Osteoblast (primary cell): ENCODE results near the gene PRAC1. TPM values are rescaled to one million over a fixed set of nuclear protein-coding genes. Genes with fewer than 3 reads are reported as not detected.

ENCODE experiments used
- DNase-seq: peaks from one replicate; pipeline ENCODE4 v3.0.0; 2011; ENCODE audit warnings: low spot score, mixed read lengths; ENCODE audit not compliant: insufficient read length; ENCODE audit errors: missing footprints
- H2AFZ ChIP-seq: 2 replicates; pipeline ENCODE4 v1.6.0; 2011; ENCODE audit warnings: mild to moderate bottlenecking, low read length
- H3K27ac ChIP-seq: 2 replicates; pipeline ENCODE4 v1.5.1; 2011; ENCODE audit warnings: mild to moderate bottlenecking, low read depth, low read length, moderate library complexity
- H3K27me3 ChIP-seq: 2 replicates; pipeline ENCODE4 v1.6.0; 2012; ENCODE audit warnings: mild to moderate bottlenecking, control low read depth, inconsistent platforms, low read length, moderate library complexity; ENCODE audit not compliant: insufficient read depth
- H3K36me3 ChIP-seq: 2 replicates; pipeline ENCODE4 v1.5.1; 2011; ENCODE audit warnings: mild to moderate bottlenecking, low read length, control low read depth, moderate library complexity; ENCODE audit not compliant: insufficient read depth
- H3K4me1 ChIP-seq: 2 replicates; pipeline ENCODE4 v1.5.1; 2011; ENCODE audit warnings: mild to moderate bottlenecking, low read length, control low read depth, moderate library complexity; ENCODE audit not compliant: insufficient read depth
- H3K4me2 ChIP-seq: 2 replicates; pipeline ENCODE4 v1.6.0; 2011; ENCODE audit warnings: mild to moderate bottlenecking, low read length; ENCODE audit not compliant: insufficient read depth
- H3K4me3 ChIP-seq: fragments of 200-600 bp; sonication (generic); 3 replicates; pipeline ENCODE4 v1.5.1; 2012; ENCODE audit warnings: mild to moderate bottlenecking, low read length, inconsistent platforms; ENCODE audit not compliant: insufficient read depth
- H3K79me2 ChIP-seq: 2 replicates; pipeline ENCODE4 v1.6.0; 2012; ENCODE audit warnings: mild to moderate bottlenecking, low read length, control low read depth, inconsistent platforms; ENCODE audit not compliant: insufficient read depth
- H3K9me3 ChIP-seq: 2 replicates; pipeline ENCODE4 v1.5.1; 2011; ENCODE audit warnings: low read depth, low read length, control low read depth
- H4K20me1 ChIP-seq: 2 replicates; pipeline ENCODE4 v1.6.0; 2012; ENCODE audit warnings: mild to moderate bottlenecking, low read length, control low read depth; ENCODE audit not compliant: insufficient read depth
- total RNA-seq: library from RNA; depleted of rRNA; stranded (reverse); fragments of >200 nt; gene quantifications from 2 replicates; pipeline ENCODE4 v1.2.3, GENCODE V29; 2012
- TF ChIP-seq, protein P1 (sequence below): IDR thresholded peaks from 2 replicates; pipeline ENCODE4 v1.5.1; 2011; ENCODE audit warnings: mild to moderate bottlenecking, low read depth, low read length, moderate library complexity; ENCODE audit errors: extremely low read depth

The PRAC1 gene
- 0.88 TPM in 1 of 2 replicates, not detected in the other for total RNA-seq

DNA sequence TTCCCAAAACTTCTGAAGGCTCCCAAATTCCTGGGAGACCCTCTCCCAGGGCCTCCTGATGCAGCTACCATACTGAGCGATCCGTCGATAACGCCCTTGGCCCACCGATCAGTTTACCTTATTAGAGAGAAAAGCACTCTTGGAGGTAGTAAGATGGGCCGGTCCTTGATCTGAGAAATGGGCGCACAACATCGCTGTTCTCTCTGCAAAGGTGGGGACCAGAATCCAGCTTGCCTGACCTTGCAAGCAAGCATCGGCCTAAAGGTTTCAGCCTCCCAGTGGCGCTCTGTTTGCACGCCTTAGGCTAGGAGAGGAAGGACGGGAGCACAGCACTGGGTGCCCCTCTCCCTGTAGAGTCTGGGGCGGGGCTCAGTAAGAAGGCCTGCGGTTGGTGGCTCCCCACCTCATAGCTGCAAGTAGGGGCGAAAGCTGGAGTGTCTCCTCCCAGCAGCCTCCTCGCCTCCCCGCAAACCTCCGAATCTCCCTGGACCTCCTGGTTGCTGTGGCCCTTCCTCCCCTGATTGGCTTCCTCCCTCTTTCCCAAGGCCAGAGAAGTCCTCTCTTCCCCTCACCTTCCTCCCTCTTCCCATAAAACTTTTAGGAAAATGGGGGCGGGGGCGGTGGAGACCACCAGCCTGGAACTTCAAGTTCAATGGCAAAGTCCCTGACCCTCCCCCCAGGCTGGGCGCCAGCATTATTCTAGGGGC, at the start of gene PRAC1:
Gene PRAC1 (minus strand): TSS at position 318 of the 707 bp plus-strand sequence. CDS start 126 bp downstream, at position 192.
- H4K20me1 ChIP-seq: no peaks in the 10 kb centered on the region
- DNase-seq: no peak
- no peaks in the 10 kb centered on the region for H3K9me3 ChIP-seq
- H3K79me2 ChIP-seq: no peaks in the 10 kb centered on the region
- no peak within 1 kb of the TSS for H3K4me3 ChIP-seq
- H3K27me3 ChIP-seq: peaks cover 99% of the 10 kb centered on the region
- H3K36me3 ChIP-seq: no peaks in the 10 kb centered on the region
- TF ChIP-seq, protein P1, sequence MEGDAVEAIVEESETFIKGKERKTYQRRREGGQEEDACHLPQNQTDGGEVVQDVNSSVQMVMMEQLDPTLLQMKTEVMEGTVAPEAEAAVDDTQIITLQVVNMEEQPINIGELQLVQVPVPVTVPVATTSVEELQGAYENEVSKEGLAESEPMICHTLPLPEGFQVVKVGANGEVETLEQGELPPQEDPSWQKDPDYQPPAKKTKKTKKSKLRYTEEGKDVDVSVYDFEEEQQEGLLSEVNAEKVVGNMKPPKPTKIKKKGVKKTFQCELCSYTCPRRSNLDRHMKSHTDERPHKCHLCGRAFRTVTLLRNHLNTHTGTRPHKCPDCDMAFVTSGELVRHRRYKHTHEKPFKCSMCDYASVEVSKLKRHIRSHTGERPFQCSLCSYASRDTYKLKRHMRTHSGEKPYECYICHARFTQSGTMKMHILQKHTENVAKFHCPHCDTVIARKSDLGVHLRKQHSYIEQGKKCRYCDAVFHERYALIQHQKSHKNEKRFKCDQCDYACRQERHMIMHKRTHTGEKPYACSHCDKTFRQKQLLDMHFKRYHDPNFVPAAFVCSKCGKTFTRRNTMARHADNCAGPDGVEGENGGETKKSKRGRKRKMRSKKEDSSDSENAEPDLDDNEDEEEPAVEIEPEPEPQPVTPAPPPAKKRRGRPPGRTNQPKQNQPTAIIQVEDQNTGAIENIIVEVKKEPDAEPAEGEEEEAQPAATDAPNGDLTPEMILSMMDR: no peak
- H3K27ac ChIP-seq: no peak within 1 kb of the TSS
- no peak within 1 kb of the TSS for H2AFZ ChIP-seq
- no peak within 1 kb of the TSS for H3K4me2 ChIP-seq
- peaks cover 5% of the 10 kb centered on the region for H3K4me1 ChIP-seq

DNA sequence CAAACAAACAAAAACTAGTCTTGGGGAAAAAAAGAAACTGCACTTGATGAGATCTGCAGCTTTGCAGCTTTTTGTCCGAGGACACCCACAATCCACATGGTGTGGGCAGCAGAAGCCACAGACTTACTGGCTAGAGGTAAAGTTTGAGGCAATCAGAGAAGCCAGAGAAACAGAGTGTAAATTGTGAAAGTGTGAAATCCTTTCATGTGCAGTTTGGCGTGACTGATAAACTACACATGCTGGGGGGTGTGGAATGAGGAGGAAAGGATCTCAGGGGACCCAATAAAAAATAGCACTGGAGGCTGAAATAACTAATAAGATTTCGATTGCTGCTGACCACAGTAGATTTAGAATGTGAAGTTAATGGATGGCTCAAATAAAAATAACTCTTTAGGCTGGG, 48.6 kb upstream of the PRAC1 start:
- Histone ChIP-seq H3K4me2 (no peak overlapping the region), H3K27me3 (peaks cover 27% of the 10 kb centered on the region), H3K9me3 (no peaks in the 10 kb centered on the region), H4K20me1 (no peaks in the 10 kb centered on the region), H2AFZ (no peak overlapping the region), H3K36me3 (no peaks in the 10 kb centered on the region), H3K4me3 (no peak overlapping the region), H3K79me2 (no peaks in the 10 kb centered on the region), H3K4me1 (no peaks in the 10 kb centered on the region), H3K27ac (no peak overlapping the region)
- DNase-seq: no peak
- TF ChIP-seq, protein P1: no peak

DNA sequence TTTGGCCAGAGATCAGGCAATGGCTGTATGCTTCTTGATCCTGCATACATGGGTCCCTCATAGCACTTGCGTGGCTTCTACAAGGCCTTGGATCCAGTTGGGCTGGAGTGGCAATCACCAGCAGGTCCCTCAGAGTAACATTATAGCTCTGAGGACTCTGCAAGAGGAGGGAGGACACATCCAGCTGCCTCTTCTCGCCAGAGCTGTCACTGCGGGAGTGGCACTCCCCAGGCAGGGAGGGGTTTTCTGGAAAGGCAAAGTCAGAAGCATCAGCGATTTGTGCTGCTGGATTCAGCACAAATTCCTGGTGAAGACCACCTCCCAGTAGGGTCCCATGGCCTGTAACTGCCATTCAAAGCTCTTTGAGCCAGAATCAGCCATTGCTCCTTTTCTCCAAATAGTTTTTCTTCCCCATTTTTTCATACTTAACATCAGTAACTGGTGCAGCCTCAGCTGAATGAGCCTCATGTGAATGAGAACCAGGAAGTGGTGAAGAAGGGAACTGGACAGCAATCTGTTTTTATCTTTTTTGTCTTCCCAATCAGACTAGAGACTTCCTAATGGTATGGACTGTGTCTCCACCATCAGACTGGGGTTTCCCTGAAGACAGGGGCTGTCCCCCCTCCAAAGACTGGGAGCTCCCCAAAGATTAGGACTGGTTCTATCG, 46.8 kb upstream of the PRAC1 start:
- no peaks in the 10 kb centered on the region for H3K4me1 ChIP-seq
- no peak overlapping the region for H3K27ac ChIP-seq
- H3K27me3 ChIP-seq: peaks cover 32% of the 10 kb centered on the region
- no peaks in the 10 kb centered on the region for H3K36me3 ChIP-seq
- no peaks in the 10 kb centered on the region for H3K9me3 ChIP-seq
- no peak overlapping the region for H3K4me2 ChIP-seq
- no peaks in the 10 kb centered on the region for H4K20me1 ChIP-seq
- no peak overlapping the region for H2AFZ ChIP-seq
- H3K79me2 ChIP-seq: no peaks in the 10 kb centered on the region
- TF ChIP-seq, protein P1: no peak
- peak; percentile 37 for DNase-seq
- no peak overlapping the region for H3K4me3 ChIP-seq

DNA sequence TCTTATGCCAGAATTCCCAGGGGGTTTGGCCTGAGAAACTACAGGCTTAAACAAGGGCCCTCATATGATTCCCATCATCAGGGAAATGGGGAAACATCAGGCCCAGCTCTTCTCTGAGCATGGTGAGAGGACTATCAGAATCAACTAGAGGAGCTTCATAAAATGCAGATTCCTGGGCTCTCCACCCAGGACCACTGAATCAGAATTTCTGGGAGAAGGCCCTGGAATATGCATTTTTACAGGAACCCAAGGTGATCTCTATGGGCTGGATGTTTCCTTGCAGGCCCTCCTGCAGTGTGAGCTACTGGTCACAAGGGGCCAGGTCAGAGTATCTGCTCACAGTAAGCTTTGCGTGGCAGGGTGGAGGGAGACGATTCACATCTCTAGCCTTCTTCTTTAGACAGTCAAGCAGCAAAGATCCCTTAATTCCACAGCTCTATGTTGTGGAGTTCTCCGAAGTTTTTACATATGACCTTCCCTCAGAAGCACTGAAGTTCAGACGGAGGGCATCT, 45.0 kb upstream of the PRAC1 start:
- H3K4me2 ChIP-seq: no peak overlapping the region
- peaks cover 45% of the 10 kb centered on the region for H3K27me3 ChIP-seq
- no peaks in the 10 kb centered on the region for H3K9me3 ChIP-seq
- TF ChIP-seq, protein P1: peak; percentile 13
- H3K36me3 ChIP-seq: no peaks in the 10 kb centered on the region
- no peaks in the 10 kb centered on the region for H3K4me1 ChIP-seq
- peak; percentile 30 for DNase-seq
- no peaks in the 10 kb centered on the region for H4K20me1 ChIP-seq
- H2AFZ ChIP-seq: no peak overlapping the region
- H3K79me2 ChIP-seq: no peaks in the 10 kb centered on the region
- no peak overlapping the region for H3K4me3 ChIP-seq
- no peak overlapping the region for H3K27ac ChIP-seq
